Brain microvascular endothelial cell (primary cell): ENCODE data around the gene CCDC159.
"Not testable (repeated sequence)": the region's sequence is repeated elsewhere in the genome, so short reads cannot be mapped to it uniquely, and the experiment has no call there.

Source experiments
- DNase-seq: peaks from one replicate; pipeline ENCODE4 v3.0.0-alpha.2; 2020
- H3K27ac ChIP-seq: fragments of 250-450 bp; sonication (Bioruptor Pico); 2 replicates; pipeline ENCODE4 v1.5.1; 2020; ENCODE audit warnings: mild to moderate bottlenecking, moderate library complexity
- H3K27me3 ChIP-seq: fragments of 250-450 bp; sonication (Bioruptor Pico); replicated peaks from 2 replicates; pipeline ENCODE4 v1.5.1; 2020; ENCODE audit warnings: mild to moderate bottlenecking
- H3K36me3 ChIP-seq: fragments of 250-450 bp; sonication (Bioruptor Pico); replicated peaks from 2 replicates; pipeline ENCODE4 v1.5.1; 2020; ENCODE audit warnings: mild to moderate bottlenecking
- H3K4me3 ChIP-seq: 2 replicates; pipeline ENCODE4 v1.5.1; 2011; ENCODE audit warnings: low read depth, mild to moderate bottlenecking, control low read depth, low read length, moderate library complexity
- CTCF ChIP-seq: IDR thresholded peaks from 2 replicates; pipeline ENCODE4 v1.5.1; 2011; ENCODE audit warnings: low read depth, mild to moderate bottlenecking, moderate library complexity, low read length, control low read depth, inconsistent platforms; ENCODE audit errors: missing control alignments
- in situ Hi-C: cut with HindIII; loops from 2 replicates; pipeline ENCODE4 v1.10.0; 2017; ENCODE audit warnings: low sequenced_read_pairs, low pct_ligation_motif_present

CCDC159 gene

GRCh38 chr19:11337080-11337479, 9.2 kb upstream of the CCDC159 start:
- H3K4me3 ChIP-seq = no peak overlapping the region
- in situ Hi-C loops = no loop called here
- no peaks in the 10 kb centered on the region for H3K27me3 ChIP-seq
- TF ChIP-seq CTCF = no peak
- no peak for DNase-seq
- H3K36me3 ChIP-seq = no peaks in the 10 kb centered on the region
- no peak overlapping the region for H3K27ac ChIP-seq

- no peak for DNase-seq
- Histone ChIP-seq H3K27me3 (no peaks in the 10 kb centered on the region), H3K27ac (no peak overlapping the region), H3K4me3 (no peak overlapping the region), H3K36me3 (no peaks in the 10 kb centered on the region)
- no peak for TF ChIP-seq CTCF
- in situ Hi-C loops = no loop called here
Observed at GRCh38 chr19:11338121-11338520, 8.2 kb upstream of the CCDC159 start.

GRCh38 chr19:11338569-11339253, 7.6 kb upstream of the CCDC159 start:
- TF ChIP-seq CTCF = no peak

GRCh38 chr19:11339254-11340098, 6.8 kb upstream of the CCDC159 start, which contains the start of gene RAB3D:
Gene RAB3D, minus strand, starts transcription at chr19:11339657. Its CDS starts 2,258 bp downstream, at chr19:11337399.
- TF ChIP-seq CTCF = no peak
- no peaks in the 10 kb centered on the region for H3K27me3 ChIP-seq
- DNase-seq = peak; percentile 66
- no peak within 1 kb of the TSS for H3K27ac ChIP-seq
- peak within 1 kb of the TSS; percentile 33 for H3K4me3 ChIP-seq
- H3K36me3 ChIP-seq = no peaks in the 10 kb centered on the region
- in situ Hi-C loops = no loop called here

More at GRCh38 chr19:11338569-11339253, 7.6 kb upstream of the CCDC159 start:
- Histone ChIP-seq H3K27me3 (no peaks in the 10 kb centered on the region), H3K27ac (no peak overlapping the region), H3K4me3 (no peak overlapping the region), H3K36me3 (no peaks in the 10 kb centered on the region)
- in situ Hi-C loops = no loop called here
- DNase-seq = no peak

- H3K4me3 ChIP-seq, in situ Hi-C loops: not testable (repeated sequence)
Observed at GRCh38 chr19:11340099-11340467, 6.2 kb upstream of the CCDC159 start.

GRCh38 chr19:11342429-11342828, 3.9 kb upstream of the CCDC159 start:
- in situ Hi-C loops = no loop called here
- Histone ChIP-seq H3K36me3 (no peaks in the 10 kb centered on the region), H3K27me3 (no peaks in the 10 kb centered on the region), H3K4me3 (no peak overlapping the region), H3K27ac (no peak overlapping the region)
- TF ChIP-seq CTCF = no peak
- DNase-seq = no peak

More at GRCh38 chr19:11340099-11340467, 6.2 kb upstream of the CCDC159 start:
- H3K27me3 ChIP-seq, H3K27ac ChIP-seq, H3K36me3 ChIP-seq, DNase-seq: not testable (repeated sequence)
